GF-D8 (cell line): Measurements from ENCODE around the gene GDPD3.

Experiments
- DNase-seq: peaks from one replicate; lab custom pipeline; 2025; lab: John Stamatoyannopoulos, UW

Gene GDPD3

GRCh38 chr16:30095166-30096078, 17.9 kb downstream of the GDPD3 start:
- DNase-seq: no peak

- DNase-seq: no peak
These were observed 18.7 kb downstream of the GDPD3 start for GRCh38 chr16:30094541-30095165.

- DNase-seq: peak; percentile 91
These were observed 20.8 kb downstream of the GDPD3 start for GRCh38 chr16:30092373-30093010.

GRCh38 chr16:30091474-30092372, 21.6 kb downstream of the GDPD3 start, which contains the start of gene TBX6:
Gene TBX6, minus strand, starts transcription at chr16:30091924. Its CDS starts 731 bp downstream, at chr16:30091193.
- DNase-seq: peak; percentile 81

- DNase-seq: no peak
These were observed 22.6 kb downstream of the GDPD3 start for GRCh38 chr16:30090610-30091331.

GRCh38 chr16:30088832-30089624, 24.3 kb downstream of the GDPD3 start:
- no peak for DNase-seq

GRCh38 chr16:30088237-30088831, 25.0 kb downstream of the GDPD3 start:
- no peak for DNase-seq

- no peak for DNase-seq
These were observed 26.0 kb downstream of the GDPD3 start for GRCh38 chr16:30087181-30087898.

GRCh38 chr16:30086291-30087140, 26.8 kb downstream of the GDPD3 start:
- DNase-seq: no peak

GRCh38 chr16:30085820-30086219, 27.5 kb downstream of the GDPD3 start:
- no peak for DNase-seq

GRCh38 chr16:30085247-30085646, 28.1 kb downstream of the GDPD3 start:
- no peak for DNase-seq

GRCh38 chr16:30084816-30085159, 28.5 kb downstream of the GDPD3 start:
- no peak for DNase-seq

- DNase-seq: no peak
These were observed 29.1 kb downstream of the GDPD3 start for GRCh38 chr16:30084096-30084815.

- no peak for DNase-seq
These were observed 29.9 kb downstream of the GDPD3 start for GRCh38 chr16:30083216-30084055.

GRCh38 chr16:30082545-30083090, 30.7 kb downstream of the GDPD3 start:
- DNase-seq: no peak

- DNase-seq: no peak
These were observed 33.9 kb downstream of the GDPD3 start for GRCh38 chr16:30079480-30079879.
